ENCODE results near the gene SEC22B.
"Not testable (repeated sequence)": the region's sequence is repeated elsewhere in the genome, so short reads cannot be mapped to it uniquely, and the experiment has no call there.

The SEC22B gene

GRCh38 chr1:120176092-120176855, at the start of gene SEC22B:
Gene SEC22B, minus strand, starts transcription at chr1:120176520. Its CDS starts 139 bp downstream, at chr1:120176381.
- DNase-seq: peak; percentile 78

GRCh38 chr1:120217933-120218332, 41.6 kb upstream of the SEC22B start:
- not testable (repeated sequence) for DNase-seq

DNA sequence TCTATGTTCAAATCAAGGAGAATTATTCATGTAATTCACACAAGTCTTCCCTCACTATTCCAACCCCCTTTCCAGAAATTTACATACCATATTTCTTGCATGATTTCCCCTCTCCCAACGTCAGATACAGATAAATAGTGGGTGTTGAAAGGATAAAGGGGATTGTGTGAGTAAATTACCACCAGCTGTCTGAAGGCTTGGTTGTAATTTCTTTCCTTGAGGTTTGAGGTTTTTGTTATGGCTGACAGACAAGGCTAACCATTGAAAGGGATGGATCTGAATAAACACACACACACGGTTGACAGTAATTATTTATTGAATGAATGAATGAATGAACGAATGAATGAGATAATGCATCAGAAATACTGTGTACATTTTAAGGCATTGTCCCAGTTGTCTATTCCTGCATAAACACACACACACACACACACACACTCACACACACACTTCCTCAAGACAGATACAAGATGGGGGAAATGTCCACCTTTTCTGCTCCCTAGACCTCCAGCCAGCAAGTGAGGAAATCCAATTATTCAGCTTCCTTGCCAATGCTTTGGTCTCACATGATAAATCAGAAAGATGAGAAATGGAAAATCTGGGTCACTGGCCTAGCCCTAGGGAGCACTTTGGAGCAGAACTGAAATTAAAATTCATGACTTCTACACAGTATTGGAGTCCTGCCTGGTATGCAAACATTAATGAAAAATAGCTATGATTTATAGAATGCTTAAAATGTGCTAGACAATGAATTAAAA, 41.0 kb upstream of the SEC22B start:
- not testable (repeated sequence) for DNase-seq

GRCh38 chr1:120213606-120214005, 37.3 kb upstream of the SEC22B start:
- DNase-seq: not testable (repeated sequence)

DNA sequence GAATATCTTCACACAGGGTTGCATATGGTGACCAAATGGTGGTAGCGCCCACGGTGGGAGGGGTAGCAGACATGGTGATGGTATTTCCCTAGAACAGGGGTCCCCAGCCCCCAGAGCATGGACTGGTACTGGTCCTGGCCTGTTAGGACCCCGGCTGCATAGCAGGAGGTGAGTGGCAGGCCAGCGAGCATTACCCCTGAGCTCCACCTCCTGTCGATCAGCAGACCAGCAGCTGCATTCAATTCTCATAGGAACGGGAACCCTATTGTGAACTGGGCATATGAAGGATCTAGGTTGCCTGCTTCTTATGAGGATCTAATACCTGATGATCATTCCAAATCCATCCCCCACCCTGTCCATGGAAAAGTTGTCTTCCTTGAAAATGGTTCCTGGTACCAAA, 34.4 kb upstream of the SEC22B start:
- DNase-seq: not testable (repeated sequence)

DNA sequence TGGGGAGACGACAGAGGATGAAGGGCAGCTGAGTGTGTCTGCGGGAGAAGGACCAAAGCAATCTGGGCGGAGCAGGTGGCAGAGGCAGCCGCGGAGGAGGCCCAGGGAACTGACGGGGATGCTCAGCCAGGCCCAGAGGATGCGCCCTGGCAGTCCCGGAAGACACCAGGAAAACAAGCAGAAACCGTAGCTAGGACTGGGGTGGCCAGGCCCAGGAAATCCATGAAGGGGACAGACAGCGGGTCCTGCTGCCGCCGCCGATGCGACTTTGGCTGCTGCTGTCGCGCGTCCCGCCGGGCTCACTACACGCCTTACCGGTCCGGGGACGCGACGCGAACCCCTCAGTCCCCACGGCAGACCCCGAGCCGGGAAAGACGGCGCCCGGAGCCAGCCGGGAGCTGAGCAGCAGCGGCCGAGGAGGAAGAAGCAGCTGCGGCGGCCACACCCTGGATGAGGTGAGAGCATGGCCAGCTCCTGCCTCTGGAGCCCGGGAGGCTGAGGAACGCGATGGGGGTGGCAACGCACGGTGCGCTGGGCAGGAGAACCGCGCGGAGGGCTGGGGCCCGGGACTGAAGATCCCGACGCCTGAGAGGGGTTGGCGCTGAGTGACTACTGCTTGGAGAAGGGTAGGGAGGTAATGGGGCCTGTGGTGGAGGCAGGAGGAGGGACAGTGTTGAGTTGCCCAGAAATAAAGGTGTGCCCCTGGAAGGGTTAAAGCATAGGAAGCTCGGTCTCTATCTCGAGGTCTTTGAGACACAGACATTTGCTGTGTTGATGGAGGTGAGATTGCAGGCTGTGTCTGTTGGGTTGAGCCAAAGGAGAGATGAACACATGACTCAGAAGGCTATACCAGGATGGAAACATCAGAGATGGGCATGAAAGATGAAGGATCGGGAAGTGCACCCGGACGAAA, 20.8 kb upstream of the SEC22B start:
- not testable (repeated sequence) for DNase-seq

- DNase-seq: not testable (repeated sequence)
Measured at GRCh38 chr1:120188626-120189025, 12.3 kb upstream of the SEC22B start.

DNA sequence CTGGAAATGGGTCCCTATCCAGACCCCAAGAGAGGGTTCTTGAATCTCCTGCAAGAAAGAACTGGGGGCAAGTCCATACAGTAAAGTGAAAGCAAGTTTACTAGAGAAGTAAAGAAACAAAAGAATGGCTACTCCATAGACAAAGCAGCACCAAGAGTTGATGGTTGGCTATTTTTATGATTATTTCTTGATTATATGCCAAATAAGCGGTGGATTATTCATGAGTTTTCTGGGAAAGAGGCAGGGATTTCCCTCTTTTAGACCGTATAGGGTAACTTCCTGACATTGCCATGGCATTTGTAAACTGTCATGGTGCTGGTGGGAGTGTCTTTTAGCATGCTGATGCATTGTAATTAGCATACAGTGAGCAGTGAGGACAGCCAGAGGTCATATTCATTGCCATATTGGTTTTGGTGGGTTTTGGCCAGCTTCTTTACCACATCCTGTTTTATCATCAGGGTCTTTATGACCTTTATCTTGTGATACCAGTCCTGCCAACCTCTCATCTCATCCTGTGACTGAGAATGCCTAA, 5.9 kb upstream of the SEC22B start:
- not testable (repeated sequence) for DNase-seq

GRCh38 chr1:120179811-120180690, 3.7 kb upstream of the SEC22B start:
- not testable (repeated sequence) for DNase-seq

DNA sequence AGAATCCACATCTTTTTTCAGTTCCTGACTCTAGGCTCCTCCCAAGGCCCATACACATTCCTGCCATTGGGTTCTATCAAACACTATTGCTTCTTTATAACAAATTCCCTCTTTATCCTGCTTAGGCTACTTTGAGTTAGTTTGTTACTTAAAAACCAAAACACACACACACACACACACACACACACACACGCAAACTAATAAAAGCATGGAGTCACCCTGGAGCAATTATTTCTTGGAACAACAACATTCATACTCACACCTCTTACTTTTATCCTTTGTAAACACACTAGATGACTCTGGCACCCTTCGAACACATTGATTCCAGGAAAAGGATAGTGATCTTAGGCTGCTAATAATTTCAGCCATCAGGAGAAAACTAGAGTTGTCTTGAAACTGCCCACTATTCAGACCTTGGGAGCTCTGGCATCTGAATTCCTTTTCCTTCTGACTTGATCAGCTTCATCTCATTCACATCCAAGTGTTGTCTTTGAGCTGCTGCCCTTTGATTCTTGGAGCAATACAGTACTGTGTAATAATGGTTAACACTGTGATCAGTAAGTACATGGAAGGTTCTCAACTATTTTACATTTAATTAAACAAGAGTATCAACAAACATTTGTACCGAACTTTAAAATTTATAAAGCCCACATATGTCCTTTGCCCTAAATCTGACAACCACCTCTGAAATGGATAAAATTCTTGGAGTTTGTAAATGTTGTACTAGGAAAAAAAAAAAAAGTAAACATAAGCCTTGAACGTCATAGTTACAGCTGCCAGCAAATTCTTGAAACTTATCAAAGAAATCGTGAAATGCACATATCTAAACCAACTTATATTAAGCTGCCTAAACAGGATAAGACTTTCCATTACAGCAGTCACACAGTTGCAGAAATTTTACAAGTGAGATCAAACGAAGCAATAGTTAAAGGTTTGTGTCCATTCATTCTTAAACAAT, 2.8 kb upstream of the SEC22B start:
- no peak for DNase-seq

- not testable (repeated sequence) for DNase-seq
Measured at GRCh38 chr1:120178058-120178457, 1.7 kb upstream of the SEC22B start.

DNA sequence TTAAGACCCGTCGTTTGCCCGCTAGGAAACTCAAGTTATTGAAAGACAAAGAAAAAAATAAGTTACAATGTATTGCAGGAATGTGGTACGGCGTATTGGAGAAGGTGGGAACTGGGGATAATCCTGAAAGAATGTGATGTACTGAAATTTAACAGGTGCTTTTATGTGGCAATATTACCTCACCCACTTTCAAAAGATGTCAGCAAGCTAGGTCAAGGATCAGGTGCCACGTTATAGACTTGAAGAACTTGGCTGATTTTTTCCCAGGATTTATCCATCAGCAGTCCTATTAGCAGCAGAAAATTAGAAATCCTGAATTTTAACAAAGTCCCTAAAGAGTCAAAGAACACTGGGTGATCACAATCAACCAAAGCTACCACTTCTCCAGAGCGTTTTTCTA, 632 bp downstream of the SEC22B start:
- not testable (repeated sequence) for DNase-seq

DNA sequence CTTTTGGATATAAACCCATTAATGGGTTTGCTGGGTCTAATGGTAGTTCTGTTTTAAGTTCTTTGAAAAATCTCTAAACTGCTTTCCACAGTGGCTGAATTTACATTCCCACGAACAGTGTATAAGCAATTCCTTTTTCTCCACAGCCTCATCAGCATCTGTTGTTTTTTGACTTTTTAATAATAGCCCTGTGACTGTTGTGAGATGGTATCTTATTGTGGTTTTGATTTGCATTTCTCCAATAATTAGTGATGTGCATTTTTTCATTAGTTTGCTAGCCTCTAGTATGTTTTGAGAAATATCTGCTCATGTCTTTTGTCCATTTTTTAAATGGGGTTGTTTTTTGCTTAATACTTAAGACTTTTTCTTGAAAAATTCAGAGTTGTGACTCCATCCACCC, 11.6 kb downstream of the SEC22B start:
- DNase-seq: not testable (repeated sequence)

DNA sequence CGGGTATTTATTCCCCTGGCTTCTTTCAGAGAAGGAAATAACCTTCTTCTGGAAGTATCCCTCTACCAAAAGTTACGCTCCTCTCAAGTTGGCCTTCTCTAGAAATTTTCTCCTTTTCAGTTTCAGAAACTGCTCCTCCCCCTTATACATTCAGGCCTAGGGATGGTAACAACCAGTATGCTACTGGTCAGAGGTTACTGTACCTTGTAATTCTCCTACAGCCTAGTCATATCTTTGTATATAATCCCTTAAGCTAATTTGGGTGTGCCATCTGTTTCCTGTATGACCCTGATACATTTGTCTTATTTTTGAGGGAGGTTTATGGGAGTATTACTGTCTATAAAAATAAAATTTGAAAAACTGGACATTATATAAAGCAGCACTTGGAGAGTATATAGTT, 14.3 kb downstream of the SEC22B start:
- DNase-seq: not testable (repeated sequence)

DNA sequence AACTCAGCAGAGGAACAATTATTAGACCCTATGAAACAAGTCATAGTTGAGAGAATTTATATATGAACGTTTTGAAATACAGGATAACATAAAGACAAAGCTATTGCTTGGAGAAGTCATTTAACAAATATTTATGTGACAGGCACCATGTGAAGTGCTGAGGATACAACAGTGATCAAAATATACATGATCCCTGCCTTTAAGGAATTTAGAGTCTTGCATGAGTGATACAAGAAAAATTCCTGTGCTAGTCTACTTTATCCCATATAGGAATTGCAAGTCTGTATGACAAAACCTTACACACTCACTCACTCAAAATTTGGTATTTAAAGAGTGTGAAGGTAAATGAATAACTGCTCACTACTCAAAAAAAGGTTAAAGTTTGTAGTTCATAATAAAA, 17.8 kb downstream of the SEC22B start:
- DNase-seq: not testable (repeated sequence)

GRCh38 chr1:120158086-120158485, 18.2 kb downstream of the SEC22B start:
- not testable (repeated sequence) for DNase-seq

DNA sequence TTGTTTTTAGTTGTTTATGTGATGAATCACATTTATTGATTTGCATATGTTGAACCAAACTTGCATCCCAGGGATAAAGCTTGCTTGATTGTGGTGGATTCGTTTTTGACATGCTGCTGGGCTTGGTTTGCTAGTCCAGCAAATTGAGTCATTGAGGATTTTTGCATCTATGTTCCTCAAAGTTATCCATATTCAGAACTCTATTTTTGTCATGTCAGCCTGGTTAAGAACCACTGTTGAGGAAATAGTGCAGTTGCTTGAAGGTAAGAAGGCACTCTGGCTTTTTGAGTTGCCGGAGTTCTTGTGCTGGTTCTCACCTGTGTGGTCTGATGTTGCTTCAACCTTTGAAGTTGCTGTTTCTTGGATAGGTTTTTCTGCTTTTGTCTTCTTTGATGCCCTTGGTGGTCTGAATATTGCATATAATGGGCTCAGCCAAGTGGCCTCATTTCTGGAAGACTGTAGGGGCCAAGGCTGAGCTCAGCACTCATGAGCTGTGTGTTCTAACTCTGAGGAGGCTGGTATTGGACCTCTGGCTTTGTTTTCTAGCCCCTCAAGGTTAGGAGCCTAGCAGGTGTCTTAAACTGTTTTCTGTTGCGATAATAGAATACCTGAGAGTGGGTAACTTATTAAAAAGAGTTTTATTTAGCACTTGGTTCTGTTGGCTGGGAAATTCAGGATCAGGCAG, 26.0 kb downstream of the SEC22B start:
- not testable (repeated sequence) for DNase-seq

DNA sequence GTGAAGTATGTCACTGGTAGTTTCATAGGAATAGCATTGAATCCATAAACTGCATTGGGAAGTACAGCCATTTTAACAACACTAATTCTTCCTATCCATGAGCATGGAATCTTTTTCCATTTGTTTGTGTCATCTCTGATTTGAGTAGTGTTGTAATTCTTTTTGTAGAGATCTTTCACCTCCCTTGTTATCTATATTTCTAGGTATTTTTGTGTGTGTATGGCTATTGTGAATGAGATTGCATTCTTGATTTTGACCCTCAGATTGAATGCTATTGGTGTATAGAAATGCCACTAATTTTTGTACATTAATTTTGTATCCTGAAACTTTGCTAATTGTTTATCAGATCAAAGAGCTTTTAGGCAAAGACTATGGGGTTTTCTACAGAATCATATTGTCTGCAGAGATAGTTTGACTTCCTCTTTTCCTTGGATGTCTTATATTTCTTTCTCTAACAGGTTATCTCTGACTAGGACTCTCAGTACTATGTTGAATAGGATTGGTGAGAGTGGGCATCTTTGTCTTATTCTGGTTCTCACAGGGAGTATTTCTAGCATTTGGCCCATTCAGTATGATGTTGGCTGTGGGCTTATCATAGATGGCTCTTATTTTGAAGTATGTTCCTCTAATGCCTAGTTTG, 26.8 kb downstream of the SEC22B start:
- not testable (repeated sequence) for DNase-seq

GRCh38 chr1:120145806-120146205, 30.5 kb downstream of the SEC22B start:
- not testable (repeated sequence) for DNase-seq

Measured in stimulated activated CD4-positive, alpha-beta T cell treated with anti-CD3 and anti-CD28 coated beads, Interleukin-4, amount 100 ng/mL, for 1 hour (primary cell).